Measurements from ENCODE around the gene PRSS38.
"Not testable (repeated sequence)": the region's sequence is repeated elsewhere in the genome, so short reads cannot be mapped to it uniquely, and the experiment has no call there.

PRSS38 gene

GRCh38 chr1:227846265-227846858, 30.9 kb downstream of the PRSS38 start:
- no peak for DNase-seq

GRCh38 chr1:227847046-227847445, 31.6 kb downstream of the PRSS38 start:
- not testable (repeated sequence) for DNase-seq

DNA sequence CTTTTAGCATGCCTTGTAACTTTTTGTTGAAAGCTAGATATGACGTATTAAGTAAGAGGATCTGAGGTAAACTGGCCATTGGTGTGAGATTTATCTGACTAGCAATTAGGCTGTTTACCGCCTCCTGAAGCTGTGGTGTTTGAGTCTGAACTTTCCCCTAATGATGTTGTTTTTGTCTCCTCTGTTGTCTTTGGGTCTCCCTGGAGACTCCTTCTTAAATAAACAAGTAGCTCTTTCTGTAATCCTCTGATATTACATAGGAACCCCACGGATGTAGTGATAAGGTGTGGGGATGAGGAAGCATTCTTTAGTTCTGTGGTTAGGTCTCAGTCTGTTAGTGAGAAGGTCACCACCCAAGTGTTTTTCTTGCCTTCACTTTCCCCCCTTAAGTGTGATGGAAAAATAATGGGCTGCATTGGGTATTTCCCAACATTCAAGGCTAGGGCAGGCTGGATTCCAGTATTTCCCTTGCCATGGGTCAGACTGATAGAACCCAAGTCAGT, 33.0 kb downstream of the PRSS38 start:
- no peak for DNase-seq

DNA sequence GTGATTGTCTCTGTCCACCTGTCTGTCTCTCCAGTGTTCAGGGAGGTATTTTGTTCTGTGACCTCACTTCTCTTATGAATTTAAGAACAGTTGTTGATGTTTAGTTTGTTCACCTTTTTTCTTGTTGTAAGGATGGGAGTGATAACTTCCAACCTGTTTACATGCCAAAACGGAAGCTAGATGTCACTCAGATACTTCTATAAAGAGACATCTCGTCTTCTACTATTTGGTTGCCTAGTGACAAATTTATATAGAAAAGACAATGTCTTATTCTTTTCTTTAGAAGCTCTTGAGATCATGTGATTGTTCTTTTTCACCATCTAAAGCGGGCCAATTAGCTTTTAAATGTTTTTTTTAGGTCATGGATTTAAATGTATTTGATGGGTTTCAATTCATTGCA, 33.8 kb downstream of the PRSS38 start:
- DNase-seq, result no peak

DNA sequence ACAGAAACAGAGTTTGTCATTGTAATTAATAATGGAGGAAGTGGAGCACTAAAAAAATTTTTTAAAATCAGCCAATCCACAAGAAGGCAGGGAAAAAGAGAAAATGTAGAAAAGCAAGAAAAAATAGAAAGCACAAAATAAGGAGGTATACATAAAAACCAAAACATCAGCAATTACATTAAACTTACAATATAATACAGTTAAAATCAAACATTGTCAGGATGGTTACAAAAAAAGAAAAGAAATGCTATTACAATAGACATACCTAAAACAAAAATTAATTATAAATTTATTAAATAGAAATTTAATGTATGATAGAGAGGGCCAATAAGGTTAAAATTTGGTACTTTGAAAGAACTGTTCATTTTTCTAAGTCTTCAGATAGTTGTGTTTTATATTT, 38.7 kb downstream of the PRSS38 start:
- no peak for DNase-seq

DNA sequence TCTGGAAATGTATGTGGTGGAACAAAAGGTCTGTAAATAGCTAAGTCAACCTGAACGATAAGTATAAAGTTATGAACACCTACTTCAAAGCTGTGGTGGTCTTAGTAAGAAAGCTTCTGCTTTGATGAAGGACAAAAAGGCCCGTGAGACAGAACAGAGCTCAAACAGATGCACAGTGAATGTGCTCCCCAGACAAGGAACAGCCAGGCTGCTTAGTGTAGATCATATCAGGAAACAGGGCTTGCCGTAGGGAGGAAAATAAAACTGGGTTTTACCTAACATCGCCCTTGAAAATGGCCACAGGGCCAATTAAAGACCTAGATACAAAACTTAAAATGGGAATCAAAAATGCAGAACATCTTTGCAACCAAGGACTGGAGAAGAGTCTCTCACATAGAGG, 40.2 kb downstream of the PRSS38 start:
- DNase-seq, result no peak

DNA sequence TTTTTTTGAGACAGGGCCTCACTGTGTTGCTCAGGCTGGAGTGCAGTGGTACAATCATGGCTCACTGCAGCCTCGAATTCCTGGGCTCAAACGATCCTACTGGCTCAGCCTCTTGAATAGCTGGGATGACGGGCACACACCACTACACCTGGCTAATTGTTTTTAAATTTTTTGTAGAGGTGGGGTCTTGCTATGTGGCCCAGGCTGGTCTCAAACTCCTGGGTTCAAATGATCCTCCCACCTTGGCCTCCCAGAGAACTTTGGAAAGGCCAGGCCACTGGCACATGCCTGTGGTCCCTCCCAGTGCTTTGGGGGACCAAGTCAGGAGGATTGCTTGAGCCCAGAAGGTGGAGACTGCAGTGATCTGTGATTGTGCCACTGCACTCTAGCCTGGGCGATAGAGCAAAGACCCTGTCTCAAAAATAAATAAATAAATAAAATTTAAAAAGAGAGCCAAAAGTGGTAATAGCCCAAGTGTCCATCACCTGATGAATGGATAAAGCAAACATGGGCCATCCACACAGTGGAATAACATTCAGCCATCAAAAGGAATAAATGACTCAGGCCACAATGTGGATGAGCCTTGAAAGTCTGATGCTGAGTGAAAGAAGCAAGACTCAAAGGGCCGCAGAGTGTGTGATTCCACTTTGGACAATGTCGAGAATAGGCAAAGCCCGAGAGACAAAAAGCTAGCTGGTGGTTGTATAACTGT, 40.8 kb downstream of the PRSS38 start:
- DNase-seq, result no peak

GRCh38 chr1:227864882-227865281, 49.4 kb downstream of the PRSS38 start:
- no peak for DNase-seq

DNA sequence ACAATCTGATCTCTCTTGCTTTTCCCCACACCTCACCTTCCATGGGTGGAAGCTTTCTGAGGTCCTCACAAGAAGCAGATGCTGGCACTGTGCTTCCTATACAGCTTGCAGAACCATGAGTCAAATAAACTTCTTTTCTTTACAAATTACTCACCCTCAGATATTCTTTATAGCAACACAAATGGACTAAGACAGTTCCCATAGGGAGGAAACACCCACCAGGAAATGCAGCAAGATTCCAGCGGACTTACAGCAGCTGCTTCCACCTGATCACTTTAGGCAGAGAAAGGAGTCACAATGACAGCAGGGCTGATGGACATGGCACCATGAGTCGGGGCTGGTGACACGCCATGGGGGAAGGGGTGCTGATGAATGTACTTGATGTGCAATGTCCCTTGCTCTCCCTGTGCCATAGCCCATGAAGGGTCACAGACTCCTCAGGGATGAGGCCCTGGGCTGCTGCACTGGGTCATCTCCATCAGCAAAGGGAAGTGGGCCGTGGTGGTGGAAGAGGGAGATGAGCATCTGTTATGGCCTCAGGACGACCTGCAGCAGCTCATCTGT, 53.9 kb downstream of the PRSS38 start:
- DNase-seq, result no peak

- DNase-seq, result no peak
These were observed 54.4 kb downstream of the PRSS38 start for GRCh38 chr1:227869851-227870305.

GRCh38 chr1:227870366-227870765, 54.9 kb downstream of the PRSS38 start:
- DNase-seq, result no peak

- DNase-seq, result not testable (repeated sequence)
These were observed 56.4 kb downstream of the PRSS38 start for GRCh38 chr1:227871892-227872291.

DNA sequence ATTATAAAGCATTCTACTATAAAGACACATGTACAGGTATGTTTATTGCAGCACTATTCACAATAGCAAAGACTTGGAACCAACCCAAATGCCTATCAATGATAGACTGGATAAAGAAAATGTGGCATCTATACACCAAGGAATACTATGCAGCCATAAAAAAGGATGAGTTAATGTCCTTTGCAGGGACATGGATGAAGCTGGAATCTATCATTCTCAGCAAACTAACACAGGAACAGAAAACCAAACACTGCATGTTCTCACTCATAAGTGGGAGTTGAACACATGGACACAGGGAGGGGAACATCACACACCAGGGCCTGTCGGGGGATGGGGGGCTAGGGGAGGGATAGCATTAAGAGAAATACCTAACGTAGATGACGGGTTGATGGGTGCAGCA, 62.3 kb downstream of the PRSS38 start:
- DNase-seq, result not testable (repeated sequence)

DNA sequence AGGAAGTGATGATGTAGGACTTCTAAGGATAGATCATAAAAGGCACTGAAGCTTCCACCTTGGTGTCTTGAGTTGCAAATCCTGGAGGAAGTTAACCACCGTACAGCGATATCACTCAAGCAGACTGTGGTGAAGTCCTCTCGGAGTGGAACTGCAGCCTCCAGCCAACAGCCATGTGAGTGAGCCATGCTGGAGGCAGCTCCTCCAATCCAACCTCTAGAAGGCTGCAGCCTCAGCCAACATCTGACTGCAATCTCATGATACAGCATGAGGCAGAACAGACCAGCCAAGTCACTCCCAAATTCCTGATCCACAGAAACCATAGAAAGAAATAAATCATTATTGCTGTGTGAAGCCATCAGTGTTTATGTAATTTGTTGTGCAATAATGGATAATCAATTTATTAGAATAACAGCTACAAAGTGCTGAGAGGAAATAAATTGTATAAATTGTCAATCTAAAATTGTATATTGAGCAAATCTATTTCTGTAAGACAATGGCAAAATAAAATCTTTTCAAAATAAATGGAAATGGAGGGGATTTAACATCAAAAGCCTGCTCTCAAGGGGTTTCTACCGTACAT, 65.0 kb downstream of the PRSS38 start:
- no peak for DNase-seq

DNA sequence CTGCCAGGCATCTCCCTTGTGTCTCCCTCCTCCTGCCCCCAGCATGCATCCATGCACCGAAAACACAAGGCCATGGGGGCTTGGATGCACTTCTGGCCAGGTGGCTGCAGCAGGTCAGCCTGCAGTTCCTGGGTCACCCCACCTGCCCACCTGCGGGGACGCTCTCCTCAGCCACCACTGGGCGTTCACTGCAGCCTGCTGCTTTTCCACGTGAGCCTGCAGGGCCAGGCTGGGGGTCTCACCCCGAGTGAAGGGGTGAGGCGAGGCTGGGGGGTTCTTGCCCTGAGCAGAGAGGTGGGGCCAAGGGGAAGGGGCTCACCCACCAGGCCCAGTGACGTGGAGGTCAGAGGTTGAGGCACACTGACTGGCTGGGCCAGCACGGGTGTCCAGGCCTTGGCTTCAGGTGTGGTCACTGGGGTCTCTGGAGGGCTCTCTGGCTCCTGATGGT, 67.6 kb downstream of the PRSS38 start:
- no peak for DNase-seq

DNA sequence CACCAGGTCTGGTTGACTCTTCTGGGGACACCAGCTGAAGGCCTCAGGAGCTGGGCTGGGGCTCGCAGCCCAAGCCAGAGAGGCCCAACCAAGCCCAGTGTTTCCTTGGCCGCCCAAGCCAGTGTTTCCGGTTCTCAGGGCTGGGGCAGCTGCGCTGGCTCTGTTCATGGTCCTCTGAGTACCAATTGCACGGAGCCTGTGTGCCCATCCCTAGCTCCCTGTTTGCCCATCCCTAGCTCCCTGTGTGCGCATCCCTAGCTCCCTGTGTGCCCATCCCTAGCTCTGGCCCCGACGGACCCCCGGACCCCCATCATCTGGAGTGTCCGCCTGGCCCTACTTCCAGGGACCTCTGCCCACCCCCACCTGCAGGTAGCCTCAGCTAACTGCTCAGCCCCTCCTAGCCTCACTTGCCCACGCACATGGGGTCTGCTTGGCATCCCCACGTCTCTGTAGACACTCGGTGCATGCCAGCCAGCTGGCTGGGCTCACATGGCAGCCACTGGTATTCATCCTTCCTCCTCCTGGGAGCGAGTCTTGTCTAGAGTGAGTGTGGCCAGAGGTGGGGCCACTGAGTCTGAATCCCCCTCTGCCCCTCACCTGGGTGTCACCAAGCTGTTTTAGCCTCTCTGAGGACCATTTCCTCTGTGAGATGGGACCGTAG, 68.3 kb downstream of the PRSS38 start:
- DNase-seq, result no peak

- DNase-seq, result no peak
These were observed 69.1 kb downstream of the PRSS38 start for GRCh38 chr1:227884370-227885134.

DNA sequence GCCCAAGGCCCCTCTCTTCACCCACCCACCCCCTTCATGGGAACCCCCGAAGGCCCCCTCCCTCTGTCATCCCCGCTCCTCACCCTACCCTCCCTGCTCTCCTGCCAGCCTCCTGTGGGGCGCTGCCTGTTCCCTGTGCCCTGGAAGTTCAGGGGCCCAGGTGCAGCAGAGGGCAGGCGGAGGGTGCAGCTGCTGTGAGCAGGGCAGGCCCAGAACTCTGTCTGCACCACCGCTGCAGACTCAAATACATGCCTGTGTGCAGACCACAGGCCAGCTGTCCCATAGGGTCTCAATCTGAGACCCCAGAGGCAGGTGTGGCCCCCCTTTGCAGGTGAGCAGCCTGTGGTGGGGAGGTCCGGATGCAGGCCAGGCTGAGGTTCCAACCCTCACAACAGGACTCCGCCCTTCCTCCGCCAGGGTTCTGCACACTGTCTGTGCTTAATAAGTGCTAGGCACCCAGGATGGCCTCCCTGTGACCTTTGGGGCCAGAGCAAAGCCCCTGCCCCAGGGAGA, 69.7 kb downstream of the PRSS38 start:
- no peak for DNase-seq

DNA sequence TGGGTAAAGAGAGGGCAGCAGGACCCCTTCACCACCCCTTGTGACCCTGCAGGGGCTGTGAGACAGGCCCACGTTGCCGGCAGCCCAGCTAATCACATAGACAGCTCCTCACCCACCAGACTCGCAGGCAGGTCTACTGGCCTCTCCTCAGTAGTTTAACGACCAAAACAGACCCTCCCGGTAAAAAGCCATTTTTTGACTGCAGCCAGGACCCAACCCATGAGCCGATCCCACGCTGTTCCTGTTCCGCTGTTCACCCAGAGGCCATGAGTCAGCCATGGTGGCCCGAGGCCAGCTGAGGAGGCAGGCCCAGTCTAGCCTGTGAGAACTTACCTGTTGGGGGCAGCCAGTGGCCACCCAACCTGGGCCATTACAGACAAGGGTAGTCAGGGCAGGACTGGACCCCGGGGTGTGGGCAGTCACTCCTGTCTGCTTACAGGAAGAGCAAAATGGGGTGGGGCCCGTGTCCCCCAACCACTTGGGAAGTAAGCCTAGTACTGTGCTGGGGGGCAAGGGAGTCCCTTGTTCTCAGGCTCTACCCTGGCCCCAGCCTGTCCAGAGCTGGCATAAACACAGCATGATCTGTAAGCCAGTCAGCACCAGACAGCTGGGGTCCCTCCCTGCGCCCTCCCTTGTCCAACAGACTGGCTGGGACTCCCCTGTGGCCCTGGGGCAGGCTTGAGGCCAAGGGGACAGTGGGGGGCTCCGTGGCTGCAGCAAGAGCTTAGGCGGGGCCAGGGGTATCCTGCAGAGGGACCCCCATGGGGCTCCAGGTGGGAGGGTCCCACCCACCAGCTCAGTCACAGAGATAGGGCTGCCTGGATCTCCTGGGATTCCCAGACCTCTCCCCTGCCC, 70.4 kb downstream of the PRSS38 start:
- no peak for DNase-seq

- no peak for DNase-seq
These were observed 71.1 kb downstream of the PRSS38 start for GRCh38 chr1:227886503-227886961.

Measured in NCI-H1436 treated with DMSO at 0.1 percent for 48 hours (cell line).